GM18909 (cell line): ENCODE measurements around the gene TMEM52.
"Not testable (repeated sequence)": the region's sequence is repeated elsewhere in the genome, so short reads cannot be mapped to it uniquely, and the experiment has no call there.

Source experiments
- ATAC-seq: cut with Tn5 transposase; IDR thresholded peaks from one replicate; pipeline ENCODE4 v1.9.1; 2021; ENCODE audit warnings: mild to moderate bottlenecking; ENCODE audit not compliant: unreplicated experiment, poor library complexity

The TMEM52 gene

GRCh38 chr1:1947493-1947892 is 28.4 kb upstream of the TMEM52 start:
- no peak for ATAC-seq

- ATAC-seq, result no peak
Measured at GRCh38 chr1:1946540-1946939, 27.5 kb upstream of the TMEM52 start.

GRCh38 chr1:1945782-1946393 is 26.8 kb upstream of the TMEM52 start:
- ATAC-seq, result no peak

- ATAC-seq, result no peak
Measured at GRCh38 chr1:1943834-1944570, 24.9 kb upstream of the TMEM52 start.

GRCh38 chr1:1942753-1943656 is 23.9 kb upstream of the TMEM52 start:
- no peak for ATAC-seq

- no peak for ATAC-seq
Measured at GRCh38 chr1:1941868-1942752, 23.0 kb upstream of the TMEM52 start.

- ATAC-seq, result no peak
Measured at GRCh38 chr1:1941211-1941841, 22.2 kb upstream of the TMEM52 start.

GRCh38 chr1:1940123-1940425 is 21.0 kb upstream of the TMEM52 start:
- ATAC-seq, result no peak

- no peak for ATAC-seq
Measured at GRCh38 chr1:1939296-1940122, 20.4 kb upstream of the TMEM52 start.

- ATAC-seq, result no peak
Measured at GRCh38 chr1:1938613-1939295, 19.7 kb upstream of the TMEM52 start.

GRCh38 chr1:1938276-1938573 is 19.1 kb upstream of the TMEM52 start:
- no peak for ATAC-seq

- ATAC-seq, result no peak
Measured at GRCh38 chr1:1937549-1938275, 18.6 kb upstream of the TMEM52 start.

GRCh38 chr1:1937061-1937460 is 18.0 kb upstream of the TMEM52 start:
- ATAC-seq, result no peak

GRCh38 chr1:1934848-1935247 is 15.8 kb upstream of the TMEM52 start:
- not testable (repeated sequence) for ATAC-seq

- ATAC-seq, result no peak
Measured at GRCh38 chr1:1929639-1930545, 10.8 kb upstream of the TMEM52 start.

- no peak for ATAC-seq
Measured at GRCh38 chr1:1929102-1929638, 10.1 kb upstream of the TMEM52 start.
